Muscle of leg (tissue), 11 donors: ENCODE data around the gene HOXC11. TPM values are rescaled to one million over a fixed set of nuclear protein-coding genes. Genes with fewer than 3 reads are reported as not detected.

Experiments used
- DNase-seq: peaks from one replicate; pipeline ENCODE4 v3.0.0; 2013
- H3K27ac ChIP-seq: one replicate; pipeline ENCODE4 v1.5.1; 2013; ENCODE audit warnings: mild to moderate bottlenecking, low read length, control low read depth
- H3K27me3 ChIP-seq: one replicate; pipeline ENCODE4 v1.6.1; 2013; ENCODE audit warnings: low read length; ENCODE audit not compliant: control insufficient read depth, insufficient read depth
- H3K36me3 ChIP-seq: one replicate; pipeline ENCODE4 v1.6.1; 2013; ENCODE audit warnings: low read length; ENCODE audit not compliant: control insufficient read depth, insufficient read depth
- H3K4me1 ChIP-seq: one replicate; pipeline ENCODE4 v1.6.1; 2013; ENCODE audit warnings: low read length; ENCODE audit not compliant: control insufficient read depth, insufficient read depth
- H3K4me3 ChIP-seq: one replicate; pipeline ENCODE4 v1.5.1; 2013; ENCODE audit warnings: low read length, control low read depth
- H3K9me3 ChIP-seq: replicated peaks from 2 replicates; pipeline ENCODE4 v1.6.1; 2013; ENCODE audit warnings: low read depth, low read length; ENCODE audit not compliant: control insufficient read depth
- WGBS: methylation state at CpG from one replicate; pipeline ENCODE4 v1.1.5; 2013; ENCODE audit warnings: missing lambda C conversion rate; ENCODE audit not compliant: insufficient coverage; 5-methylcytosine and 5-hydroxymethylcytosine counted together
- polyA plus RNA-seq, 8 donors: library from polyadenylated mRNA; unstranded; fragments of 120-200 nt; gene quantifications; one replicate each; pipeline versions ENCODE4 v1.2.1 to v1.2.3, GENCODE V29; 2013; ENCODE audit warnings: inconsistent platforms in 1 of 8, low replicate concordance in 1 of 8; ENCODE audit not compliant: insufficient read length in 8 of 8, insufficient read depth in 1 of 8
- total RNA-seq: library from RNA; stranded (reverse); fragments of 120-200 nt; gene quantifications from one replicate; pipeline ENCODE4 v1.2.4, GENCODE V29; 2013

The HOXC11 gene
- total and polyA plus RNA-seq, 9 donors = 2.9 to 9.3 (median 7.4) TPM

DNA sequence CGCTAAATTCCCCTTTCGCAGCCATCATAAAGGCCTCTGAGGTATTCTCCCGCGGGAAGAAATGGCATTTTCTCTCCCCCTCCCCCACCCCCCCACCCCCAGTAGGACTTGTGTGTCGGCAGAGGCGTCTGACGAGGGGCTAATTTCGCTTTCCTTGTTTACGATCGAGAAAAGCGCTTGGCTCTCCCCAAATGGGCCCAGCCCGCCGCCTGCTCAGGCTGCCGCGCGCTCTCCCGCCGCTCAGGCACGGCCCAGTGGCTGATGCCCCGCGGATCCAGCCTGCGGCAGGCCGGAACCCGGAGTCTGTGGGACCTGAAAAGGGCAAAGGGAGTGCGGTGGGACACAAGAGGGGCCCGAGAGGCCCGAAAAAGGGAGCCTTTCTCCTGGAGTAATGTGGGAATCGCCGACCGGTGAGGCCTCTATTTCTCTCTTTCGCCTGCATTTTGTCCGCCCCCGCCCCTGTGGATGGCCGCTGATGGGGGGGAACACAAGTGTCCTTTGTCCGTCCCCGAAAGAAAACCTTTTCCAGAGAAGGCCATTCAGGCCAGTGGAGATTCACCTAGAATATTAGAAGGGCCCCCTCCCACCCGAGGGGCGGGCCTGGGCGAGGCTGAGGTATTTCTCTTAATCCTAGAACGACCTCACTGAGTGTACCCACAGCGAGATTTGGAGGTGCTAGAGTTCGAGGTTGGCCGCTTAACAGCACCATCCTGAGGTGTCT, 46.3 kb downstream of the HOXC11 start:
- H3K4me3 ChIP-seq = peak overlapping the region; percentile 86
- H3K4me1 ChIP-seq = peaks cover 80% of the 10 kb centered on the region

DNA sequence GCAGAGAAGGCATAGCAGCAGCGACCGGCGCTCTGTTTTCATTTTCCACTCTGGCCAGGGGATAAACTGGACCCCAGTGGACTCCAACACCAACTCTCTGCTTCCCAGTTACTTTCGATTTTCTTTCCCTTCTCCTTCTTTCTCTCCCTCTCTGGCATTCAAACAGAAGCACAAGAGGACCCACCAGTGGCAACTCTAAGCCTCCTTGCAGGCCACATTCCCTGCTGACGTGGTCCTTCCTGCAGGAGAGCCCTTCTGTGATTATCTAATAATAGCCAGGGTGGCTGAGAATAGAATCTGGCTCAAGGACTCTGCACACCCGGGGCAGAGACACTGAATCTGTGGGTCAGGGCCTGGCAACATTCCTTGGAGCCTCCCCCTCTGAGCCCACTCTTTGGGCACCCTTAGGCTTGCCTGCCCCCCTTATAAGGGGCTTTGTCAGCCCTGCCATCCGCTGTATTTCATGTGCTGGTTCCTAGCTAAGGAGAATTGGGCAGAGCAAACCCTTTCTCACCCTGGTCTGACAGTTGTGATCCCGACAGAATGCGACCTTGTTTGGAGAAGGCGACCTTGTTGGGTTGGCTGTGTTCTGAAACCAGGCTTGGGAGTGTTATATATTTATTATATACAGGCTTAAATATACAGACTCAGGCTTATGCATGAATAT, 47.1 kb downstream of the HOXC11 start:
- Histone ChIP-seq H3K4me1 (peaks cover 79% of the 10 kb centered on the region), H3K36me3 (no peaks in the 10 kb centered on the region), H3K4me3 (peak overlapping the region; percentile 86), H3K27ac (peak overlapping the region; percentile 100), H3K27me3 (peaks cover 68% of the 10 kb centered on the region), H3K9me3 (no peaks in the 10 kb centered on the region)
- 22% methylated on average over 6 of the region's 10 CpGs for WGBS
- DNase-seq = peak; percentile 78

More for the DNA sequence above, 46.3 kb downstream of the HOXC11 start:
- peak; percentile 60 for DNase-seq
- Histone ChIP-seq H3K27ac (peak overlapping the region; percentile 100), H3K27me3 (peaks cover 72% of the 10 kb centered on the region), H3K36me3 (no peaks in the 10 kb centered on the region), H3K9me3 (no peaks in the 10 kb centered on the region)
- 21% methylated on average over 19 of the region's 43 CpGs for WGBS

DNA sequence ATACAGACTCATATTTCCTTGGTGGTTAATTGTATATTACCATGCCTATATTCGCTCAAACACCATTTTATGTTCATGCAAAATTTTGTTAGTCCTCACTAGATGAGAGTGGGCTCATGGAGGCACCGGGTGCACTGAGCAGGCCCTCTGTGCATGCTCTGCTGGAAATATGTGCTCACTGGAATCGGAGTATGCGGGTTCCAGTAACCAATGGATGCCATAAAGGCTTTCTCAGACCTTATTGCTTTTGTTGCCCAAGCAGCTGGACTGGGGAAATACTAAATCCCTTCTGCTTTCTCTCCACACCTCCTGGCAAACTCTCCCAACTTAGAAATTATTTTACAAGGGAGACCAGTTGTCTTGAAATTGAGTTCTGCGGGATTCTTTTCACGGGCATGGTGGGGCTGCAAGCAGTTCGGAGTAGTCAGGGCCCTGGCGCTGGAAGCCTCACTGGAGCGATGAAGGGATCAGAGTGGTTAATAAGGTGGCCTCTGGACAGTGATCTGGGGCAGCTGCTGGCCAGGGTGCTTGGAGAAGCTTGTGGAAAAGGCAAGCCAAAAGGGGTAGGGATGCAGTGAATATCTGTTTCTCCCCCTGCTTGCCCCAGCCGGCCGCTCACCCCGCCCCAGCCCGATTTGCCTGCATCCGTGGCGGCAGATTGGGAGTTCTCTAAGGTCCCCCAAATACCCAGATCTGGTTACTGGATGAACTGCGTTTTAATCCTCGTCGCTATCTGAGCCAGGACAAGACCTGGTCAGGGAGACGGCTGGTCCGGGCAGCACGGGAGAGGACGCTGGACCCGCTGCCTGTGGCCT, 47.9 kb downstream of the HOXC11 start:
- Histone ChIP-seq H3K27ac (peak overlapping the region; percentile 100), H3K9me3 (no peaks in the 10 kb centered on the region), H3K4me3 (peak overlapping the region; percentile 86), H3K4me1 (peaks cover 79% of the 10 kb centered on the region), H3K27me3 (peaks cover 61% of the 10 kb centered on the region), H3K36me3 (no peaks in the 10 kb centered on the region)
- peak; percentile 52 for DNase-seq
- WGBS = 15% methylated on average over 11 of the region's 23 CpGs

DNA sequence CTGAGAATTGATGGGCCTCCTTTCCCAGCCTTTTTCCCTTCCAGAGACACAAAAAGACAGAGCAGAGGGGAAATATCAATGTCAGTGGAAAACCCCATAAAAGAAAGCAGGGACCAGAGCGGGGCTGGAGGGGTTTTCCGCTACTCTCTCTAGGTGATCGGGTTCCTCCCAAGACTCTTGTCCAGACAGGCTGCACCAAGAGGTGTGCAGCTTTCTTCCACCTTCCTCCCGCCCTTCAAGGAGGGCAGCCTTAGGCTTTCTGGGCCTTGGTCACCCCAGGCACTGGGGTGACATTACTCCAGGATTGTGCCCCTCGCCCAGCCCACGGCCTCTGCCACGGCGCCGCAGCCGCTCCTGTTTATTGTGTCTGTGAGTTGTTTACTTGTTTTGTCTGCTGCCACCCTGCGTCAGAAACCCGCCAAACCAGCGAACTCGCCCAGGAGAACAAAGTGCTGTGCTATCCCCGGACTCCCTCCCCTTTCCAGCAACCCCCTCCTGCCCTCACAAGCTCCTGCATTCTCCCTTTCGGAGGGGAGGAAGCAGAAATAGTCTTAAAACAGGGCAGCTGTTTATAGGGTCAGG, 48.6 kb downstream of the HOXC11 start:
- H3K36me3 ChIP-seq = no peaks in the 10 kb centered on the region
- H3K4me3 ChIP-seq = peak overlapping the region; percentile 86
- no peaks in the 10 kb centered on the region for H3K9me3 ChIP-seq
- peaks cover 59% of the 10 kb centered on the region for H3K27me3 ChIP-seq
- H3K4me1 ChIP-seq = peaks cover 80% of the 10 kb centered on the region
- peak overlapping the region; percentile 100 for H3K27ac ChIP-seq
- peak; percentile 48 for DNase-seq
- 75% methylated on average over 2 of the region's 16 CpGs for WGBS

DNA sequence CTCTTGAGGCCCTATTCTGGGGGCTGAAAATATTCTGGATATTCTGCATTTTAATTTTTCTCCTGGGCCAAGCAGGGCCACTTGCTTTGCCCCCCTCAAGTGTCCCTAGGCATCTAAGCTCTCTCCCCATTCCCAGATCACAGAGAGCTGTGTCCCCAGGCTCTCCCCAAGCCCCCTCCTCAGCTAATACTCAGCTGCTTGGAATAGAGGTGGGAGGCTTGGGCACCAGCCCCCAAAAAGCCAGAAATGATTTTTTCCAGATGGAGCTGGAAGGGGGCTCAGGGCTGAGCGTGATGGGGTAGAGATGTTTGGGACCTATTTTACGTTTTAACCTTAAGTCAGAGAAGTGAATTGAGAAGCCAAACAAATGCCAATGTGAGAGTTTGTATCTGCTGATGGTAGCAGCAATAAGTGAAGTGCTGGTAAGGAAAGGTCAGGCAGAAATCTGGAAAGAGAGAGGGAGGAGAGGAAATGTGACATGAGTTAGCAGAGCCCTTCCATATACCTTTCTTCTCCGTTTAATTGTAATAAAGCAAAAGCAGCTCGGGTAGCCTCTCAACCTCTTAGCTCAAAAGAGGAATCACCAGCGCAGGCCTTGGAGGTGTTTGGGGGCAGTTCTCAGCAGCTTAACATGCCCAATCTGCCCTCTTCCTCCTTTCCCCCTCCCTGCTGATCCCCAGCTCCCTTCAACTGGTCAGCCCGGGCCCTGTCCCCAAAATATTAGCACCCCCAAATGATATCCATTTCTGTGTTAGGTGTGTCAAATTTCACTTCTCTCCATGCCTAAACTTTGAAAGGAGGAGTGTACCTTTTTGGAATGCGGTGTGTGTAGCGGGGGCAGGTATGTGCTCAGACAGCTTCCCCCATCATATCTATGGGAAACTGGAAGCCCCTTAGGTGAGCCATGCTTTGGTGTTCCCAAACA, 50.3 kb downstream of the HOXC11 start:
- Histone ChIP-seq H3K4me3 (no peak overlapping the region), H3K4me1 (peaks cover 91% of the 10 kb centered on the region), H3K27me3 (peaks cover 56% of the 10 kb centered on the region), H3K9me3 (no peaks in the 10 kb centered on the region), H3K27ac (peak overlapping the region; percentile 100), H3K36me3 (no peaks in the 10 kb centered on the region)
- DNase-seq = no peak
- 41% methylated on average over 2 of the region's 8 CpGs for WGBS

DNA sequence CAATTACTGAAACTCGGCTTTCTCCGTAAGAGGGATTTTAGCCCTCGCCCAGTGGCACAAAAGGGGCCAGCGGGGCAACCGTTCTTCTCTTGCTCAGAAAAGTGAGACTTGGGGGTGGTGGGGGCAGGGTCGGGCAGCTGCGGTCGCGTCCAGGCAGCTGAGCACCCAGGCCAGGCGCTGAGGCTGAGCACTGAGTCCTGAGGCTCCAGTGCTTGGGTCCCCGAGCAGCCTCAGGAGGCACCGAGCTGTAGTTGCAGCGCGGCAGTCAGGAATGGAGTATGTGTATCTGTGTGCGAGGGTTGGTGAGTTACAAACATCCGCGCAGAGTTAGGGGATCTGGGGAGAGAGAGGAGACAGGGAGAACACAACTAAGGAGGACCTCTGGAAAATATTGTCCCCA, 51.2 kb downstream of the HOXC11 start:
- Histone ChIP-seq H3K36me3 (peaks cover 2% of the 10 kb centered on the region), H3K4me3 (peak overlapping the region; percentile 27), H3K4me1 (peaks cover 93% of the 10 kb centered on the region), H3K9me3 (no peaks in the 10 kb centered on the region), H3K27ac (peak overlapping the region; percentile 100), H3K27me3 (peaks cover 54% of the 10 kb centered on the region)
- 40% methylated on average over 13 of the region's 17 CpGs for WGBS
- DNase-seq = peak; percentile 48

DNA sequence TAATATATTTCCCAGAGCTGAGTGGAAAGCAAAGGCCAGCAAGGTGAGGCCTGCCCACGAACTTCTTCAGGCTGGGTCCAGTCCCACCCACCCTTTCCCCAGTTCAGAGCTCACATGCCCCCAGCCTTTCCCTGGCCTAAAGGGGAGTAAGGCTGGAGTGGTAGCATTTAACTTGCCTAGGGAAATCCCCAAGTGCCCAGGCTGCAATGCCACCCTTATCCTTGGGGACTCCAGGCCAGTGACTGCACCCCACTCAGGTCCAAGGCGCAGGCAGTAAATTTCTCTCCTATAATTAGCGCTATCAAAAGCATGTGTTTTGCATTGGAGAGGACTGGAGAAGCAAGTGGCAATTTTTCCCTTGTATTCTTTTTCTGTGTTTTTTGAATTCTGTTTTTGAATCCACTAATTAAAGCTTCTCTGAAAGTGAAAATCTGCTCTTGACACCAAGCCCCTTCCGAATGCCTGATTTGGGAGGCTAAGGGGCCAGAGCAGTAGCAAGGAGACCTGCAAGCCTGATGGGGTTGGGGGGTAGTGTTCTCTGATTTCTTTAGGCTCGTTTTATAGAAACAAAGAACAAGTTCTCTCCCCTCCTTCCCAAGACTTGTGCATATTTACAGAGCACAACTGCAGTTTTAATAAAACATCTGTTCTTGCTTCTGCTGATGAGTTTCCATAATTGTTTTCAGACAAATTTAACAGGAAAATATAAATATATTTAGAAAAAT, 51.8 kb downstream of the HOXC11 start:
- peak; percentile 34 for DNase-seq
- Histone ChIP-seq H3K4me3 (peak overlapping the region; percentile 27), H3K27ac (peak overlapping the region; percentile 100), H3K9me3 (no peaks in the 10 kb centered on the region), H3K4me1 (peaks cover 93% of the 10 kb centered on the region), H3K27me3 (peaks cover 54% of the 10 kb centered on the region), H3K36me3 (peaks cover 6% of the 10 kb centered on the region)
- no CpG with 5 or more reads among the region's 5 CpGs for WGBS

DNA sequence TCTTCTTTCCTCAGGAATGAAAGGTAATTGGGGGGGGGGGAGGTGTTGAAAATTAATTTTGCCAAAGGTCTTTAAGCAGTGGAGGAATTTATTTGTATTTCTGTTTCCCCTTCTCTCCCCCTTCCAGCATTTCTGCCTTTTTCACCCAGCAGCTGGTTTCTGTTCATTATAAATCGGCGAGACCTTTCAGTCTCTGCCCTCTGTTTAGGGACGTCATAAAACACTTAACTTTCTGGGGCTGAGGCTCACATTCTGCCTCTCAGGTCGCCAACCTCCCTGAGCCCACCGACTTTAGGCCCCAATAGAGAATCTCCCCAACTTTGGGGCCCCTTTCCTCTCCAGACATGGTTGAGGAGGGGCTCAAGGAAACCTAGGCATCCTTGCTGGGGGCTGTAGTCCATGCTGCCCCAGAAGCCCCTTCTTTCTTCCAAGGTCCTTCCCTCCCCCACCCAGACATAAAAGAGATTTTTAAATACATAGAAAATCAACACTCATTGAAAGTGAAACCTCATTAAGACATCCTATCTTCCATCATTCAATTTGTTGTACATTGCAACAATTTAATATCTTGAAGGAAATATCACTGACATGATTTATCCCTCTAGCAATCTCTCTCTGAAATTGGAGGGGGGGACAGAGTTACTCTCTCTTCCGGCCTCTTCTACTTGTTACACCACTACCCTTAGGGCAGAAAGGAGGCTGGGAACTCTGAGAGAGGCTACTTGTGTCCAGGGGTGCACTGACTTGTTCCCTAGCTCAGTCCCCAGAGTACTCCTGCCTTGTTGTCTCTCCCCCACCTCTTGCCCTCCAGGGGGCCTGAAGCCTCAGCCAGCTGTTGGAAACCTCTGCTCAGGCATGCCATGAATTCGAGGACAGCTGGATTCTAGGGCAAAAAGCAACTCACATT, 52.8 kb downstream of the HOXC11 start:
- WGBS = 34% methylated on average over 4 of the region's 7 CpGs
- Histone ChIP-seq H3K9me3 (no peaks in the 10 kb centered on the region), H3K27ac (peak overlapping the region; percentile 100)

More for the DNA sequence above, 52.8 kb downstream of the HOXC11 start:
- peak overlapping the region; percentile 4 for H3K4me3 ChIP-seq
- H3K36me3 ChIP-seq = peaks cover 10% of the 10 kb centered on the region
- H3K27me3 ChIP-seq = peaks cover 53% of the 10 kb centered on the region
- H3K4me1 ChIP-seq = peaks cover 87% of the 10 kb centered on the region
- DNase-seq = no peak
